Vagina (tissue), 2 donors: ENCODE results near the gene C12orf42.

Experiments used
- POLR2A ChIP-seq, 2 donors: fragments of 450-650 bp; IDR thresholded peaks; one replicate each; pipeline ENCODE4 v1.6.1; 2017; ENCODE audit warnings: antibody characterized with exemption in 2 of 2, mild to moderate bottlenecking in 2 of 2, moderate library complexity in 2 of 2
- TF ChIP-seq, protein P1 (sequence below), 3 experiments: fragments of 450-650 bp in 2 of 3; fragments of 200-600 bp in 1 of 3; sonication (generic) in 1 of 3; IDR thresholded peaks; one replicate each; pipeline ENCODE4 v1.5.1; 2017 to 2019; ENCODE audit warnings: antibody characterized with exemption in 3 of 3, mild to moderate bottlenecking in 2 of 3, moderate library complexity in 2 of 3

GRCh38 chr12:103368167-103368566 is 127.6 kb downstream of the C12orf42 start:
- TF ChIP-seq, protein P1, sequence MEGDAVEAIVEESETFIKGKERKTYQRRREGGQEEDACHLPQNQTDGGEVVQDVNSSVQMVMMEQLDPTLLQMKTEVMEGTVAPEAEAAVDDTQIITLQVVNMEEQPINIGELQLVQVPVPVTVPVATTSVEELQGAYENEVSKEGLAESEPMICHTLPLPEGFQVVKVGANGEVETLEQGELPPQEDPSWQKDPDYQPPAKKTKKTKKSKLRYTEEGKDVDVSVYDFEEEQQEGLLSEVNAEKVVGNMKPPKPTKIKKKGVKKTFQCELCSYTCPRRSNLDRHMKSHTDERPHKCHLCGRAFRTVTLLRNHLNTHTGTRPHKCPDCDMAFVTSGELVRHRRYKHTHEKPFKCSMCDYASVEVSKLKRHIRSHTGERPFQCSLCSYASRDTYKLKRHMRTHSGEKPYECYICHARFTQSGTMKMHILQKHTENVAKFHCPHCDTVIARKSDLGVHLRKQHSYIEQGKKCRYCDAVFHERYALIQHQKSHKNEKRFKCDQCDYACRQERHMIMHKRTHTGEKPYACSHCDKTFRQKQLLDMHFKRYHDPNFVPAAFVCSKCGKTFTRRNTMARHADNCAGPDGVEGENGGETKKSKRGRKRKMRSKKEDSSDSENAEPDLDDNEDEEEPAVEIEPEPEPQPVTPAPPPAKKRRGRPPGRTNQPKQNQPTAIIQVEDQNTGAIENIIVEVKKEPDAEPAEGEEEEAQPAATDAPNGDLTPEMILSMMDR (IDR thresholded peaks at IDR 0.05) = no peak
- no peak for TF ChIP-seq POLR2A (IDR thresholded peaks at IDR 0.05)
